ENCODE measurements around the gene CCNG2.

CCNG2 gene

GRCh38 chr4:77177199-77177598 lies 20.2 kb downstream of the CCNG2 start:
- DNase-seq (ENCODE audit: low spot score), result no peak

GRCh38 chr4:77178560-77178959 lies 21.6 kb downstream of the CCNG2 start:
- DNase-seq (ENCODE audit: low spot score), result no peak

GRCh38 chr4:77179519-77179918 lies 22.5 kb downstream of the CCNG2 start:
- DNase-seq (ENCODE audit: low spot score), result no peak

DNA sequence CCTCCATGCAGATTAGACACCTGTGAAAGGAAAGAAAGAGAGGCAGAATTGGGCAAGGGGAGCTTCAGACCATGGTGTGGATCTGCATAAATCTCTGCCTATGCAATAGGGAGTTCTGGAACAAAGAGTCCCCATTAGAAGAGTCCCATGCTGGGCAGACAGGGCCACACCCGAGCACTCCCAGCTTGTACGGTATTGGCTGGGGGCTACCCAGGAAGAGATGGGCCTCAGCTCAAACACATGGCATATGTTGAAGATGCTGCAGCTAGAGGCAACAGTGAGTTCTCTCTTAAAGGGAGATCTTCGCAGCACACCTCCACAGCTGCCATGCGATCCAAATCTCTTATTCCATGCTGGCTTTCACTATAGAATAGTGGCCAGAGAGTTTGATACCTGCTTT lies 24.7 kb downstream of the CCNG2 start:
- no peak for DNase-seq (ENCODE audit: low spot score)

DNA sequence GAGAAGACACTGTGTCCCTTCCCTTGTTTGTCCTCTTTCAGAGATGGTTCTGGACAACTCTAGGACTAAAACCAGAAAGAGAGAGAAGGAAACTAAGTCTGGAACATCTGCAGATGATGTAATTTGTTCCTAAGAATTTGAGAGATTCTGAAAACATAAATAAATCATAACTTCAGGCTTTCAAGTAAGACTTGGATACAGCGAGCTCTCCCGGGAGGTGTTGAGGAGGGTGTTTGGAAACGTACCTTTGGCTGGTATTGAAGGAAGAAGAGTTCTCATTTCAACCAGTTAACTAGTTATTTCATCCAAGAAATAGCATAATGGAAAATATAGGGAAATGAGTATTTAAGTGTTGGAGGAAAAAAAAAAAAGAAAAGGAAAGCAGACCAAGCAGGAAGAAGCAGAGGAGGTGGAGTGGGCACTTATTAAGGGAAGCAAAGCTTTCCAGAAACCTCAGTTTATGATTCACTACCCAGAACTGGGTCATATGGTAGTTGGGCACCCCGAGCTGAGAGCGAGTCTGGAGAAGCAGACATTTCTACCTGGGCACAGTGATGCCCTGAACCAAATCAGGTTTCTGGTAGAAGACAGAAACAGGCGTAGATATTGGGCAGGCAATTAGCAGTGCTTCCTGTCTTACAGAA lies 26.9 kb downstream of the CCNG2 start:
- no peak for DNase-seq (ENCODE audit: low spot score)

DNA sequence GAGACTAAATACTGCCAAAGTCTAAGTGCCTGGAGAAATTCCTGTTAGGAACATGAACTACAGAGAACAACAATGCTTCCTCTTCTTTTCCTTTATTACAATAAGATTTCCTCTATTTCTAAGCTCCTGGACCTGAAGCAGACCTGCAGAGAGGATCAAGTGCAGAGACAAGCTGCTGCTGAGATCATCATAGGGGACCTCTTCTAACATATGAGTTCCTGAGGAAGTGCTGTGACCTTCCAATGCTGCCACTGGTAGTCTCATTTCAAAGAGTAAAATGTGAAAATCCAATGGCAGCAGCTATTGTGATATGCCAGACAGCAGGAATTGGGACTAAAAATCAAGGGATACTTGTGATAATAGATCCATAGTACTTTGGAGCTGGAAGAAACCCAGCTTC lies 28.0 kb downstream of the CCNG2 start:
- no peak for DNase-seq (ENCODE audit: low spot score)

DNA sequence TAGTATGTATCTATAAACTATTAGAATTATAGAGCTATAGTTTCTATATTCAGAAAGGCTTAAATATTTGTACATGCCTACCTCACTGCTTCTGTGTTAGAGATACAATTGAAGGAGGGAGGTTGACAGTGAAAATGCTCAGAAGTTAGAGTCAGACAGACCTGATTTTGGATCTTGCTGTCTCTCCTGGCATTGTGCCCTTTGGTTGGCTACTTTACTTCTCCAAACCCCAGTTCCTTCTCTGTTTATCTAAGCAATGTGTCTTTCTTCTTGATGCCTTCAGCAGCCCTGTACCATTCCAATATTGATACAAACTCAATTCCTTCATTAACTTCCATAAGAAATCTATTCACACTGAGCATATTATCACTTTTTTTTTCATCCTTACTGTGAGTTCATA lies 28.7 kb downstream of the CCNG2 start:
- no peak for DNase-seq (ENCODE audit: low spot score)

DNA sequence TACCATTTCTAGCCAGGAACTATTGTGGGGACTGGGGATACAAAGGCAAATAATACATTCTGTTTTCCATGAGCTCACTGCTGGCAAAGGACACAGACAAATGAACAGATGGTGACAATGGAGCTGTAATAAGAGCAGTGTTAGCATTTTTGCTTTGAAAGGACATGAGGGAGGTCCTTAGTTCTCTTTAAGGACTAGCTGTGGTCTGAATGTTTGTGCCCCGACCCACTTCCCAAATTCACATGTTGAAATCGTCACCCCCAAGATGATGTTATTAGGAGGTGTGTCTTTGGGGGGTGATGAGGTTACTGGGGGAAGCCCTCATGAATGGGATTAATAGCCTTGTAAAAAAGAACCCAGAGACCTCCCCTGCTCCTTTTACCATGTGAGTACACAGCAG lies 30.3 kb downstream of the CCNG2 start:
- DNase-seq (ENCODE audit: low spot score), result no peak

DNA sequence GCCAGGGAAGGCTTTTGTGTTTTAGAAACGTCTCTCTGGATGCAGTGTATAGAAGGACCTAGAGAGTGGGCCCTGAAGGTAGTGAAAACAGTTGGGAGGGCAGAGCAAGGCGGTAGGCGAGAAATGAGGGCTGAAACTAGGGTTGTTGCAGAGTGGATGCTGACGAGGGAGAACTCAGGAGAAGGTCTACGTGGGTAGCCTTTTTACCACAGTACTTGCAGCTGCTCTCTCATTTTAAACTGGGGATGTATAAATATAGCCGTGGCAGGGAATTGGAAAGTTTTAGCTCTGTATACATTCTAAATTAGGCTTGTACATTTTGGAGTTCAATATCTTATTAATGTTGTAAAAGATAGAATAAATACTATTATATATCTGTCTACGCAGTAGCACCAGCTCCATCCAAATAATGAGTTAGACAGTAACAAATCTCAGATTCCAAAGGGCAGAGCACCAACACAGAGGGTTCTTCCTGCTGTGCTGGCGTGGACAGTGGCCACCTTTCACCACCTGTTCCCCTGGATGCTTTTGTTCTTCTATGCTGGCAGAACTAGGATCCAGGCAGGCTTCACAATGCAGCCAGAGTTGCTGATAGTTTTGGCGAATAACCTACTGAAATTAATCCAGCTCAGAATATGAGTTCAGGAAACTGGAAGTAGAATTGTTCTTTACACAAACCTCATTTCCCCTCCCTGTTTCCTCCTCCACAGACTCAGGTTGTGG lies 31.7 kb downstream of the CCNG2 start:
- no peak for DNase-seq (ENCODE audit: low spot score)

DNA sequence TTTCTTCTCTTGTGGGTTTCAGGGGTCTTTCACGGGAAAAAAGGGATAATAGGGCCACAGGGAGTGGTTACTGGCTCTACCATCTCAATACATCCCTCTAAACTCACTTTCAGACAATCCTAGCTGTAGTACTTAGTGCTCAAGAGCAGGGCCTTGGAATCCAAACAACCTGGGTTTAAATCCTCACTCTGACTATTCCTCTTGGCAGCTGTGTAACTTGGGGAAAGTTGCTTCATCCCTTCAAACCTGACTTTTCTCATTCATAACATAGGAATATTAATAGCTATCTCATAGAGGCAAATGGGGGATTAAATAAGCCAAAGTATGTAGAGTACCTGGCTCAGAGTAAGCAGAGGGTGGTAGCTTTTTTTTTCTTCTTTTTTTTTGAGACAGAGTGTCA lies 32.4 kb downstream of the CCNG2 start:
- no peak for DNase-seq (ENCODE audit: low spot score)

DNA sequence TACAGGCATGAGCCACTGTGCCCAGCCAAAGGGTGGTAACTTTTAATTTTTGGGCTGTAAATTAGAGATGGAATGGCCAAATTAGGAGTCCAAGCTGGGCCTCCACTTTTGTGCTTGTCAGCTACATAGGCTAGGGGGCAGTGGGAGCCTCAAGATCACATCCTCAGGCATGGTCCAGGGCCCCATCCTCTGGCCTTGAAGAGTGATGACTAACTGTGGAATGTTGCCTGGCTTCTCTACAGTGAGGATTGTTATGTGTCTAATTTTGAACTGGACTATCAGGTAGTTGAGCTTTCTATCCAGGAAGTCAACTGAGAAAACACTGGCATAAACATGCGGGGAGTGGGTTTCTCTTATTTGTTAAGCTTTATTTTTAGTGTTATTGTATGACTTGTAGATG lies 33.0 kb downstream of the CCNG2 start:
- no peak for DNase-seq (ENCODE audit: low spot score)

DNA sequence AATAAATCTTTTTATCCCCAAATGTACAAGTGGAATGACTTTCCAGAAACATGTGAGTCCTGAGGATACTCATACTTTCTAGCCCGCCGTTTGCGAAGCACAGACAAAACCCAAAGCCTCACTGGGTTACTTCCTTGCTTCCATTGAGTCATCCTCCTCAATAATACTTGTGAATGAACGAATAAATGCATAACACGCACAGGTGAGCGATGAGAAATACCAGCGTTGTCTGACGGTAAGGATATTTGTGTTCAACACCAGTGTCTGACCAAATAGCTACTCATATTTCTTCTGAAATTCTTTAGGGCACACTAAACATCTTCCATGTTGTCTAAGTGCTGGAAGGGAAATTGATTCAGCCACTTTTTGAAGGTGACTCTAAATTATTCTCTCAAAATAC lies 36.0 kb downstream of the CCNG2 start:
- DNase-seq (ENCODE audit: low spot score), result no peak

GRCh38 chr4:77193511-77194102 lies 36.6 kb downstream of the CCNG2 start:
- peak; percentile 80 for DNase-seq (ENCODE audit: low spot score)

DNA sequence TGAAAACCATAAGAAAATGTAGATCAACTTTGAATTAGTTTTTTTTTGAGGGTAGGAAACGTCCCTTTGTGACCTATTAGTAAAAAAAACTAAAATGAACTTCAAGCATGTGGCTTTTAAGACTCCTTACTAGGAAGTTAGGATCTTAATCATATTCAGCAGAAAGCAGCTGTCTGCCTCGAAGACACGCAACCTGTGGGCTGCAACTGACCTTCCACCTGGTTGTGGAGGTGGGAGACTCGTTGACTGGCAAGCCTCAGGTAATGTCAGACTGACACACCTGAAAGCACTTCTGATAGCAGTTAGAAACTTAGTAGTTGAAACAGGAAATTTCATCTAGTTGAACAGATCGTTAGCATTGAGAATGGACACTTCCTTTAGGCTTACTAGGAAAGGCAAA lies 37.4 kb downstream of the CCNG2 start:
- DNase-seq (ENCODE audit: low spot score), result no peak

GRCh38 chr4:77194989-77195388 lies 38.0 kb downstream of the CCNG2 start:
- no peak for DNase-seq (ENCODE audit: low spot score)

- DNase-seq (ENCODE audit: low spot score), result no peak
Observed at GRCh38 chr4:77196866-77197265, 39.9 kb downstream of the CCNG2 start.

DNA sequence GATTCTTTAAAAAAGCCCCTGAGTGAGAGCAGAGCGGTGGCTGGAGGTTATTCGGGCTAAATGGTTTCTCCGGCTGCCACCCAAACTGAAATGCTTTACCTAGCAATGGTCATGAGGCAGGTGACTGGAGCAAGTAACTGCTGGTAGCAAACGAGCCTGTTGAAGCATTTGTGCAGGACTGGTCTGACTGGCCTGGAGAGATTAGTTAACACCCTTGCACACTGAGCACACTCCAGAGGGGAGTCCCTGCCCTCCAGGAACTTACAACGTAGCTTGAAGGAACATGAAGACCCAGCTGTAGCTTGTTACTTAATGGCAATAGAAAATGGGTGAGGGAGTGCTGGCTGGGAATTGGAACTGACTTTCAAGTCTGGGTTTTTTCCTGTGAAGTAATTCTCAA lies 40.4 kb downstream of the CCNG2 start:
- DNase-seq (ENCODE audit: low spot score), result no peak

DNA sequence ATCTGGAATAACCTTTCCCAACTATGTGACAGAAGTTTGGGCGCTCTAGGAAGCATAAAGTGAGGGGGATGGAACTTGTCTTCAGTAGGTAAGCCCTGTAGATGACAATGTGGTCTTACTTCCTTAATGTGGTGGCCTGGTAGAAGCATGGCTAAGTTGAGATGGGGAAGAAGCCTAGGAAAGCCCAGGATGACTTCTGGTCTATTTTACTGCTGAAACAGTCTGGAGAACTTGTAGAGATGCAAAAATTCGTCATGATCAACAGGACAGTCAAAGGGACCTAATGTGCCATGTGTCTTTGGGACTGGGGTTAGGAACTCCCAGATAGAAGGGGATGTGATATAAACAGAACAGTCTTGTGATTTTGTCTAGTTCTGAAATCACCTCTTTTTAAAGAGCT lies 40.8 kb downstream of the CCNG2 start:
- DNase-seq (ENCODE audit: low spot score), result no peak

DNA sequence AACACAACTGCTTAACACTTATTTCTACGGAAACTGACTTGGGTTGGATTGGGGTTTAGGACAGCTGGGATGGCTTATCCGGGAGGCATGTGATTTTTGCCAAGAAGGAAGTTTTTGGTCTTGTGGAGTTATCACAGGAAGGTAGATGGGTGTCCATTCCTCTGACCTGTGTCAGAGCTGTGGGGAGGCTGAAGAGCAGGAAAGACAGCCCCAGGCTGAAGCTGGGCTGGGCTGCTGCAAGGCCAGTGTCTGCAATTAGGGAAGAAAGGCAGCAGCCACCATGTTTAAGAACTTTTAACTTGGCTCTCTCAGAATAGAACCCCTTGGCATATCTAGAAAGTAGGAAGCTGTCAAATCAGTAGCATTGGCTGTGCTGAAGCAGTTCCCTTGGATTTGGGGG lies 42.3 kb downstream of the CCNG2 start:
- DNase-seq (ENCODE audit: low spot score), result no peak

GRCh38 chr4:77199701-77200100 lies 42.7 kb downstream of the CCNG2 start:
- no peak for DNase-seq (ENCODE audit: low spot score)

DNA sequence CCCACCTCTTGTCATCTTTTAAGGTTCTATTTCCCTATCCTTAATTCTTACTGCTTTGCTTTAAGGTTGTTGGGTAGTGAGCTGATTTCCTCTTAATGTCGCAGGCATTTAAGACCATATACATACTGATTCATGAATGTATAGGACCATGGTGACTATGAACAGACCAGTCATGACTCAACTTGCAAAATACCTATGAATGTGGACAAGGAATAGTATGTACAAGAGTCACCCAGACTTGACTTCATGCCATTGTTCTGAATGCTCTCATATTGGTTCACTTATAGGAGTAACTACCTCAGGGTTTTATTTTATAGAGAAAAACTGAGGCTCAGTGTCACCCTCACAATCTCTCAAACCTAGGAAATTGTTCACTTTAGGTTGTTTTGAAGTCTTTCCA lies 44.3 kb downstream of the CCNG2 start:
- no peak for DNase-seq (ENCODE audit: low spot score)

DNA sequence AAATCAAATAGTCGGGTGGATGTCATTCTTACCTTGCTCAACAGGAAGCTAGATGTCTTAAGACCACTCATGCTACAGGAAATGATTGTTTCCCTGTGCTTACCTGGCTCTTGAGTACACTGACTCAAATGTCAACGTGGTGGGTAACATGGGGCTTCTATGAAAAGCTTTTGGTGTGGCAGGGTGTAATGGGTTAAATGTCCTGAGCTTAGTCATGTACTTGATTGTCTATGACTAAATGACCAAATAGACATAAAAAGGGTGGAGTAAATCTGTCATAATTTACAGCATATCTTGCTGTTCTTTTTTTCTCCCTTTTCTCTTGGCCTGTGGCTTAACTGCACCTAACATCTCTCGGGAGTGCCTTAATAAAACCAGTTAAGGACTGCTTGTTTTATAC lies 44.9 kb downstream of the CCNG2 start:
- no peak for DNase-seq (ENCODE audit: low spot score)

DNA sequence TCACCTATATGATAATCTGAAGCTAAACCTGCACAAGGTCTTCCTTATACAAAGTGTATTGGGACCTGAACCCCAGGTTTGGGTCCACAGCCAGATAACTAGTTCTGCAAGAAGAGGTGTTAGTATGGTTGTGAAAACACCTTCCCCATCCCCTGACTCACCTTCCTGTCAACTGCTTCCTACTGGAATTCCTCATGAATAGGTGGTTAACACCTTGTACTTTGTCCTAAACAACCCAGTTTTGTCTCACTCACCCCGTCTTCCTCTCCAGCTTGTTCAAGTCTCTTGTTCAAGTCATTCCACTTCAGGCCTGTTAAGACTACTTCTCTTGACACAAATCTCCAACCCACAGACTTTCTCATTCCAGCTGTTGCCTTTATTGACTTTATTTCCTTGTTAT lies 45.5 kb downstream of the CCNG2 start:
- no peak for DNase-seq (ENCODE audit: low spot score)
